ENCODE measurements around the gene JAML.
A peak's percentile ranks its signal among the peaks of the same experiment; 100 is the strongest.

The JAML gene

DNA sequence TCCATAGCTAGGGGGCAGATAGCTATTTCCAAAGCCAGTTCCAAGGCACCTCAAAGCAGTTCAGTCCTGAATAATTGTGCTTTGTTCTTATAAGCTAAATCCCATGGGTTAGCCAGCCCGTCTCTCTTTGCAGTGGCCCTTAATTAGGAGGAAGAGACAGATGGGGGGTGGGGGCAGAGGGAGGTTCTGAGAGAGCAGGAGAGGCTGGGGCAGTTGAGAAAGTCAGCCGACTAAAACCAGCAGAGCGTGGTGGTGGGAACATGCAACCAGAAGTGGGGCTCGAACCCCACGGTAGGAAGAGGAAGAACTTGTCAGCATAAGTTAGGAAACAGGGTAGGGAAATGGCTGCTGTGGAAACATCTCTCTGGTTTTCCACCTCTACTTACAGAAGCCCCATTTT, 61.3 kb downstream of the JAML start:
- no peak for DNase-seq

GRCh38 chr11:118162846-118163245, 62.0 kb downstream of the JAML start:
- no peak for DNase-seq

GRCh38 chr11:118161786-118162185, 63.0 kb downstream of the JAML start:
- no peak for DNase-seq

DNA sequence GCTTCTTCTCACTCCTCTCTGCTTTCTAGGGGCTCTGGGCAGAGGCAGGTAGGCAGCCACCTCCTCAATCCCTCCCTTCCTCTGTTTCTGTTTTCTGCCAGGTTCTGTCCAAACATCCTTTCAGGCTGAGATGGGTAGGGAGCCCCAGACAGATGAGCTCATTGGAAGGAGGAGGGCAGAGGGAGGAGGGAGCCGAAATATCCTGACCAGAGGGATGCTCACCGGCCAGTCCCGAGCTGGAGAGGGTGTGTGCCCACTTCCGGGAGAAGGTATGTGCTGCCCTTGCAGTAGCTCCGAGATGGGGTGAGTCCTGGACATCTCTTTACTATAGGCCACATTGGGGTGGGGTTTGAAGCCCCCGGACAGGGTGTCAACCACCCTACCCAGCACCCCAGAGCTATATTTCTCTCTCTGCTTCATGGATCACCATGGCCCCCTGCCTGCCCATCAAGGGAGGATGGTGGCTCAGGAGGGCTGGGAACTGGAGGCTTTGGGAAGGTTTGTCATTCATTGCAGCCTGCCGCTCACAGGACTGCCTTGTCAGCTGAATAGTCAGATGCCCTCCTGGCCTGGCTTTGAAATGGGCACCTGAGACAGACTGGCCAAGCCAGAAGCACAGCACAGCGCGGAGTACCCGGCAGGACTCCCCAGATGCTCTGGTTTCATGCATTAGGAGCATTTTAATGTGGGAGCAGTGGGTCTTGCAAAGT, 67.5 kb downstream of the JAML start:
- no peak for DNase-seq

- DNase-seq = no peak
Measured at GRCh38 chr11:118156531-118157185, 68.2 kb downstream of the JAML start.

- DNase-seq = no peak
Measured at GRCh38 chr11:118155776-118156530, 68.9 kb downstream of the JAML start.

DNA sequence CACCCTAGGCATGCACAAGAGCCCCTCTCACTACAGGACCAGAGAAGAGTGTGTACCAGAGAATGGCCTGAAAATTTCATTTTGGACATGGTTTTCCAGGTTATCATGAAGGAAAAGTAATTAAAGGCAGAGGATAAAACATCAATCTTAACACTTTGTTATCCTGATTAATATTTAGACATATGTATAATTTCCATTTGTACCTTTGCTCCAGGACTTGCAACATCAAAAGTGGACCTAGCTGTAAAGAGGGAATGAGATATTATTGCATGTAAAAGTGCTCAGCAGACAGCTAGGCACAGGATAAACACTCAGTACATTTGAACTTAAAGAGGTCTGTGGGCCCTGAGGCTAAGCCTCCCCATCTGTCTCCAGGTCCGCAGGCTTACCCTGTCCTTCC, 70.2 kb downstream of the JAML start:
- no peak for DNase-seq

- DNase-seq = no peak
Measured at GRCh38 chr11:118153976-118154375, 70.8 kb downstream of the JAML start.

DNA sequence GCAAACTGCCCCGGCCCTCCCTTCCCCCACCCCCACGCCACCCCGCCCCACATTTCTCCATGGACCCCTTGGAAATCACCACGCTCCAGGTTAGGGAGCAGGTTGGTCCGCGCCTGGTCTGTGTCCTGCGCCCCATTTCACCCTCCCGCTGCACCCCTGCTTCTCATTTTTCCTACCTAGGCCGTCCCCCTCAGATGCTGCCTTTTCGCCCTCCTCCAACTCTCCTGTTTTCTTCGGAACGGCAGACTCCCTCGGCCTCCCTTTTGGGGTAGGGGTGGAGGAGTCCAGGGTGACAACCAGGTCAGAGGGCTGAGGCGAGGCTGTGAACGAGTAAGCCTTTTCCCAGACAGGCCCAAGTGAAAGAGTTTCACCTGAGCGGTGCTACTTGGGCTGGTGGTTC, 71.3 kb downstream of the JAML start:
- DNase-seq = no peak

GRCh38 chr11:118152552-118153471, 72.0 kb downstream of the JAML start, which contains the start of gene SCN4B:
Gene SCN4B, minus strand, starts transcription at chr11:118152823. Its CDS starts 150 bp downstream, at chr11:118152673.
- DNase-seq = peak; percentile 55

DNA sequence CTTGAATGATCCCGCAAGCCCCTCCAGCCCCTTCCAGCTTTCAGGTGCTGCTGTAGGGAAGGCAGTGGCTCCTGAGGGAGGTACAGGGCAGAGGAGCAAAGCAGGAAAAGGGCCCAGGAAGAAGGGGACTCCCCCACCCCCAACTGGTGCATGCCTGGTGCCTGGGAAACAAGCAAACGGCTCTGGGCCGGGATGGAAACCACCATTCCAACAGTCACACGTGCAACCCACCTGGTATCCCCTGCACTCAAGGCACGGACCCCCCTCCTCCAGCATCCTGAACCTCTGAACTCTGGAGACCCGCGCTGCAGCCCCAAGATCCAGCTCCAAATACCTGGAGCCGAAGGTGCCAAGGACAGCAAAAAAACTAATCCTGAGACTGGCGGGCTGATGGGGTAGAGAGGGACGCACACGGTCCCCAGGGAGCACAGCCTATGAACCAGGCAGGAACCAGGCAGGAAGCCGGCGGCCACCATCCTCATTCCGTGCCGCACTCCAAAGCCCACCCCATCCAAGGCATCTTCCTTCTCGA, 72.7 kb downstream of the JAML start:
- no peak for DNase-seq

- peak; percentile 24 for DNase-seq
Measured at GRCh38 chr11:118151431-118151830, 73.4 kb downstream of the JAML start.

GRCh38 chr11:118149493-118149892, 75.3 kb downstream of the JAML start:
- no peak for DNase-seq

DNA sequence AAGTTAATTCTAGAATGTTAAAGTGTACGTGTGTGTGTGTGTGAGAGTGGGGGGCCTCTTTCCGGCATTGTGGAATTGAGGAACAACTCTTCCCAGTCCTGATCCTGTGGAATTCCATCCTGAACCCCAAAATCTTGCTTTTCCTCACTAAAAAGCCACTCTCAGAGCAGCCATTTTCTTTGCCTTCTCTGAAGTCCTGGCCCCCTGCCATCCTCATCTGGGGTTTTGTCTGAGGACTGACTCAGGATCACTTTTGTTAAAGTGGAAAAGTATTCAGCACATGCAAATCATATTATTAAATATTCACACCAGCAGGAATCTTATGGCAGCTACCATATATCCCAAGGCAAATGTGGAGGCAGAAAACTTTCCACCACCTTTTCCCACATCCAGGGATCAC, 76.0 kb downstream of the JAML start:
- no peak for DNase-seq

DNA sequence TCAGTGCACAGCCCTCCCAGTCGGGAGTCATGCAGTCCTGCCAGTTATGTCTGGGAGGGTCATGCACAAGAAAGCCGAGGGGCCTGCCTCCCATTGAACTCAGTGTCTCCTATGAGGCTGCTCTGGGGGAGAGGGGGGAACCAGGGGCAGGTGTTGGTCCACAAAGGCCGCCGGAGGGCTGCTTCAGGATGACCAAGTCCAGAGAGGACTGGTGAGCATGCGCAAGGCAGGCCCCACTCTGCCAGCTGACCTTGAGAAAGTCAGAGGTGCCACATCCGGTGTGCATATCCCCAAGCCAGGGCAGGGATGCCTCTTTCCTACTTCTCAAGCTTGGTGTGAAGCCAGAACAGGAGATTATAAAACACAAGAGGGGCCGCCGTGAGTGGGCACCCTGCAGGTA, 76.6 kb downstream of the JAML start:
- no peak for DNase-seq

DNA sequence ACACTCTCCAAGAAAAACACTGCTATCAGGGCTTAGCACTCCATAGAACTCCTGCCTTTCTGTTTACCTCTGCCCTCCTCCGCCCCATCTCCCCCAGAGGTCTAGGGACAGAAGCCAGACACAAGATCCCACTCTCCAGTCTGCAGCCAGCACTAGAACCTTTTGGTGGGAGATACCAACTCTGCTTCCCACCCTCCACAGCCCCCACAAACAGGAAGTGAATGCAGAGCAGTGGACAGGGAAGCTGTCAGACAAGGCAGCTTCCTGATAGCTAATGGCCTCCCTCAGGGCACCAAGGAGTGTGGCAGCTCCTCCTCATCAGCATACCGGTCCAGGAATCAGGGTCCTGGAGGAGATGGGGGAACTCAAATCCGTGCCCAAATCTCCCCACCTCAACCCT, 77.3 kb downstream of the JAML start:
- no peak for DNase-seq

GRCh38 chr11:118146554-118146953, 78.3 kb downstream of the JAML start:
- no peak for DNase-seq

GRCh38 chr11:118145285-118146227, 79.3 kb downstream of the JAML start:
- peak; percentile 48 for DNase-seq

DNA sequence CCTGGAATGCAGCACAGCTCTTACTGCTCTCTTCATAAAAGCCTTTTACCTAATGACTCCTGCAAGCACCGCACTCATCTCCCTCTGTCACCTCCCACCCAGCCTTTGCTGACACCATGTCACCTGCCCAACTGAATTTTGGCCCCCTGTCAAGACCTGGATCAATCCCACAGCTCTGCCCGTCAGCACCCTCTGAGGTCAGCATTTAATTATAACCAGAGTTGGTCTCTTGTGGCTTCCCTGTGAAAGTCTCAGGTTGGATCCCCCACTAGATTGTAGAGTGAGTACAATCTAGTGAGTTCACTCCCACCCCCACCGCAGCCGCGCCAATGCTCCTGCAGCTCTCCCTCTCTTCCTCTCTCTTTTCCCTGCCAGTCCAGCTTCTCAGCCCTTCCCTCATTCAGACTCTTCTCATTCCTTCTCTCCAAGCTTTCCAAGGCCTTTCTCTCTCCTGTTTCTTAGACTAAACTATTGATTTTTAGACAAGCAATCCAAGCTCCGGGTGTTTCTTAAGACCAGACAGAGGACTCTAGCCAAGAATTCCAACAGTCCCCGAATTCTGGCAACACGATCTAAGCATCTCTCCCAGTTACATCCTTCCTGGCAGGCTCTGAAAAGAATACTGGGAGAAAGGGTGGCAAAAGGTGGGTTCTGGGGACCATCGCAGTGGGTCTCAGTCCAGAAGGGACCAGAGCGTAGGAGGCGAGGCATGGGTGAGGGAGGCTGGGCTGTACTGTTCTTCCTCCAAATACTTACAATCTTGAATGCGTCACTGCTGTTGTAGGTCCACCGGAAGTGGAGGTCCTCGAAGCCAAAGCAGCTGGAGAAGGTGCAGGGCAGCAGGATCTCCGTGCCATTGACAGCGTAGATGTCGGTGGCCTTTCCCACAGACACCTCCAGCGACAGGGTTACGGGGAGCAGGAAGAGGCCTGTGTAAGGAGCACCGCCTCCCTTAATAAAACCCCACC, 80.2 kb downstream of the JAML start:
- DNase-seq = no peak

Data from fibroblast of skin of right quadriceps (primary cell).